HG03565 (cell line): ENCODE measurements around the gene BCL2L13.
"Not testable (repeated sequence)": the region's sequence is repeated elsewhere in the genome, so short reads cannot be mapped to it uniquely, and the experiment has no call there.

Experiments used
- ATAC-seq: cut with Tn5 transposase; IDR thresholded peaks from one replicate; pipeline ENCODE4 v1.9.1; 2021; ENCODE audit warnings: mild to moderate bottlenecking, moderate library complexity; ENCODE audit not compliant: unreplicated experiment

The BCL2L13 gene

DNA sequence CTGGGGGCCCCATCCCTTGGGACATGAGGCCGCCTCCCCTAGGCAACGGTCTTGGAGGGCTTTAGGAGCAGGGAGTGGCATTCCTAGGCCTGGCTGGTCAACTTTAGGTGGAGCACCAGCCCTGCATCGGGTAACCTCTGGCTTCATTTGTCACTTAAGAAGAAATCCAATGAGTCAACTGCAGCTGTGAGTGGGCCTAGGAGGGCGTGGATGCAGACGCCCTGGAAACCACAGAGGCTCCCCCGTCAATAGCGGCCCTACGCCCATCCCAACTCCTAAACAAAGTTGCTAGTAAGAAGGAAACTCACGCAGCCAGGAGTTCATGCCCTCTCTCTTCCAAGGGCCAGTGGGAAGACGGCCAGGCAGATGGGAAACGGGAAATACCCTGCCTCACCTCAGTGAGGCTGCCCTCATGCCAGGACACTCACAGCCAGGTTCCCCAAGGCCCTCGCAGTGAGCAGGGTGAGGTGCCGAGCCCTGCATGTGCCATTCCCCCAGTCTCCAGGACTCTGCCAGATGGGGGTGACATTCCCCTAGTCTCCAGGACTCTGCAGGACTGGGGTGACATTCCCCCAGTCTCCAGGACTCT lies 114.9 kb downstream of the BCL2L13 start:
- ATAC-seq, result no peak

DNA sequence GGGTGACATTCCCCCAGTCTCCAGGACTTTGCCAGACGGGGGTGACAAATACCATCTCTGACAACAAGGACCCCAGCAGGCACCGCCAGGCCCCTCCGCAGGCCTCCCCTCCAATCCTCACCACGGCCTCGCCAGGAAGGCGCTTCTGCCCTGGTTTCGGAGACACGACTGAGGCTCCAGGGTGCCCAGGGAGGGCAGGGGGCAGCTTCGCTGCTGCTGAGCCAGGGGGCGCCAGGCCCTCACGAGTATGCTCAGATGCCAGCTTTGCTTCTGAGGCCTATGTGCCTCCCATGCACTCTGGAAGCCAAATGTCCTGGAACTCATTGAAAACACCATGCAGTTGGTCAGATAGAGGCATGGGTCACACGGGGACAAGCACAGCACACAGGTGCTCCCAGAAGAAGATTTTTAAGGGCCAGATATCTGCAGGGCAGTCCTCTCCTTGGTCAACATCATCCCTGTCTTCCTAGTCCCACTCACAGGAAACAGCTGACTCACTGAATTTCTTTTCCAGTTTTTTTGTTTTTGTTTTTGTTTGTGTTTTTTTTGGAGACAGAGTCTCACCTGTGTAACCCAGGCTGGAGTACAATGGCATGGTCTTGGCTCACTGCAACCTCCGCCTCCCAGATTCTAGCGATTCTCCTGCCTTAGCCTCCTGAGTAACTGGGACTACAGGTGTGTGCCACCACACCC lies 115.8 kb downstream of the BCL2L13 start:
- no peak for ATAC-seq

DNA sequence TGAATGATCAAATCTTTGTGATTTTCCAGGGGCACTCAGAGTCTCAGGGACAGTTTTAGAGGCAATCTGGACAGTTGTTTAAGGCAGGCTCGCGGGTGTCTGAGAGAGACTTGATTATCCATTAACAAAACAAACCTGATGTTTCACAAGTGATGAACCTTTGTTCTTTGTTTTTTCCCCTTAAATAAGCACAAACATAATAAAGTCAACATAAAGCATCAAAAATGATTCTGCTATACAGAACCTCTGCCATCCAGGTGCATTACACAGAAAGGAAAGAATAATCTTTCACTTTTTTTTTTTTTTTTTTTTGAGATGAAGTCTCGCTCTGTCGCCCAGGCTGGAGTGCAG lies 122.6 kb downstream of the BCL2L13 start:
- no peak for ATAC-seq

GRCh38 chr22:17763442-17763841 lies 124.9 kb downstream of the BCL2L13 start:
- not testable (repeated sequence) for ATAC-seq

DNA sequence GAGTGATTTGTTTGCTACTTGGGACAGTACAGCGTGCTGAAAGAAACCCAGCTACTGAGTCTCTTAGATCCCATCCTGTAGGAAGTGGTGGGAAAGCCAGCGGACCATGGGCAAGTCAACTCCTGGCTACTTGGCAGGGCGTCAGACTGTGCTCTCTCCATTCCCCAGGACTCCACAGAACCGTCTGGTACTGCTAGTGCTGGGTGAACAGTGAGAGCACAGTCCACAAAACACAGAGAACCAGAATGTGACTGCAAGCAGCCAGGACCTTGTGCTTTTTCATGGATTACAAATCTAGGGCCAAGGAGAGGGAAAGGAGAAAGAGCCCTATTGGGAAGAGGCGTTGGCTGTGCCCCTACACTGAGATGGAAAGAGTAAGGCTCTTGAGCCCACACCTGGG lies 125.5 kb downstream of the BCL2L13 start:
- ATAC-seq, result no peak

GRCh38 chr22:17764852-17765251 lies 126.3 kb downstream of the BCL2L13 start:
- ATAC-seq, result not testable (repeated sequence)

DNA sequence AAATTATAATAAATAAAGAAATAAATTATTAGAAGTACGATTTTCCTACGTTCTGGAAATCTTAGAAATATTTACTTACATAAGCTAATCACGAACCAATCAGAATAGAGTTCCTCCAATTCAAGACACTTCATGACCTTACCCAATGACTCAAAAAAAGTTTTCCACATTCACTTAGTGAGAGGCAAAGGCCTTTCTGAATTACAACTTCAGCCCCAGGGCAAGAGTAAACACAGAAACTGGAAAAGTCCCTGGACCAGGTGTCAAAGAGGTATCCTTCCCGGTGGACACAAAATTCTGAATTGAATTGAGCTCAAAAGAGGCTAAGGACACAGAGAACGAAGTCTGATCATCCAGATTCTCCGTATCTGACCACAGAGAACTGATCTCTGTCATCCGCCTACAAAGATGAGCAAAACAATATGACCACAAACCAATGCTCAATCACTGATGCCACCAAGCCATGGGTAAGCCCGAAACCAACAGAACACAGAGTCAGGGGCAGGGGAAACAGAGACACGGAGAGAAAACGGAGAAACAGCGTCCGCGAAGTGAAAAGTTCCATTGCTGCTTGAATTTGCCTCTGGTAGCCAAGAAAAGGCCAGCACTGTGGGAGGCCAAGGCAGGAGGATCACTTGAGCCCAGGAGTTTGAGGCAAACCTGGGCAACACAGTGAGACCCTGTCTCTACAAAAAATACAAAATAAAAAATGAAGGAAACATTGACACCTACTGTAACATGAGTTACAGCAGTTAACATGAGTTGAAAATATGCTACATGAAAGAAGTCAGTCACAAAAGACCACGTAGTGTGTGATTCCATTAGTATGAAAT lies 128.9 kb downstream of the BCL2L13 start:
- no peak for ATAC-seq

- no peak for ATAC-seq
These were observed 130.6 kb downstream of the BCL2L13 start for GRCh38 chr22:17769013-17769715.

DNA sequence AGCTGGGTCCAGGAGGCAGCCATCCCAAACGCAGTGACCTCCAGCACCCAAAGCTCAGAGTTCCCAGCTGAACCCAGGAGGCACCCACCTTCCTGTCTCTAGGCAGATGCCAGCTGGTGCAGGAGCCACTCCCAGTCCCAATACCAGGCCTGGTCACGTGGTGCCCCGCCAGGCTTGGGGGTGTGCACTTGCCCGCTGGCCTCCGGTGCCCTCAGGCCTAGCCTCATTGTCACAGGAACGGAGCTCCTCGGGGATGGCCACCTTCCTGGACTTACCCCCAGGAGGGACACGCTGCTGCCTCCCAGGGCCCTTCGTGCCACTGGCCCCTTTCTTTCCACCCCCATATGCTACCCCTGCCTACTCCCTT lies 131.1 kb downstream of the BCL2L13 start:
- ATAC-seq, result no peak

DNA sequence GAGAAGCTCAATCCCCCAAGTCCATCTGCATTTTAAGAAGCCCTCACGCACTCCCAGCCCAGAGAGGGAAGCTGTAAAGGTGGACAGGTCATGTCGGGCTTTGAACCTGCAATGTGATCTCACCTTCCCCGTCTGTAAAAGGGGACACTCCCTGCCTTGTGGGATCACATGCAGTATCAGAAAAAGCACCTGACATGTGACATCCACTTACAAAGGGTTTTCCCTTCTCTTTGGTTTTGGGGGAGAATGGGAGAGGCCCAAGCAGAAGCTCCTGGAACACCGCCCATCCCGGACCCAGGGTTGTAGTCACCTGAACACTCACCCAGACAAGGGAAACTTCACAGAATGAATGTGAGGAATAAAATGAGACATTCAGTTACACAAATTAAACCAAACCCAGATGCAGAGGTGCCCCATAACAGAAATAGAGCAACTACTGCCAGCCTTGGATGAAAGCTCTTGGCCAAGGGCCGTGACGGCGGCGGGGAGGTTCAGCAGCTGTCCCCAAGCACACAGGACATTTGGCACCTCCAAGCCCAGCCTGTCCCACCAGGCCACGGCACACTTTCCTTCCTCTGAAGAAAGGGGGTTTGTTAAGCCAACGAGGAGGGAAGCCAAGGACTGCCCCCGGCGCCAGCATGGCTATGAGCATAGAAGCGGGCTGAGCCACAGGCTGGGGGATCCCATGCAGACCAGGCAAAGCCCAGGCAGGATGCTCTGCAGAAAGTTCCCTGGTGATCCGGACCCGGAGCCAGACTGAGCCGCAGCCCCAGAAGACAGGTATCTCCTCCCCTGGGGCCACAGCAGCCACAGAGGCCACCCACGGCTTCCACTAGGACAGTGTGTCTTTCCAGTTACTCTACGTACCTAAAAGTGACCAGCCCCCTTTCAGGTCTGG lies 131.9 kb downstream of the BCL2L13 start:
- no peak for ATAC-seq

DNA sequence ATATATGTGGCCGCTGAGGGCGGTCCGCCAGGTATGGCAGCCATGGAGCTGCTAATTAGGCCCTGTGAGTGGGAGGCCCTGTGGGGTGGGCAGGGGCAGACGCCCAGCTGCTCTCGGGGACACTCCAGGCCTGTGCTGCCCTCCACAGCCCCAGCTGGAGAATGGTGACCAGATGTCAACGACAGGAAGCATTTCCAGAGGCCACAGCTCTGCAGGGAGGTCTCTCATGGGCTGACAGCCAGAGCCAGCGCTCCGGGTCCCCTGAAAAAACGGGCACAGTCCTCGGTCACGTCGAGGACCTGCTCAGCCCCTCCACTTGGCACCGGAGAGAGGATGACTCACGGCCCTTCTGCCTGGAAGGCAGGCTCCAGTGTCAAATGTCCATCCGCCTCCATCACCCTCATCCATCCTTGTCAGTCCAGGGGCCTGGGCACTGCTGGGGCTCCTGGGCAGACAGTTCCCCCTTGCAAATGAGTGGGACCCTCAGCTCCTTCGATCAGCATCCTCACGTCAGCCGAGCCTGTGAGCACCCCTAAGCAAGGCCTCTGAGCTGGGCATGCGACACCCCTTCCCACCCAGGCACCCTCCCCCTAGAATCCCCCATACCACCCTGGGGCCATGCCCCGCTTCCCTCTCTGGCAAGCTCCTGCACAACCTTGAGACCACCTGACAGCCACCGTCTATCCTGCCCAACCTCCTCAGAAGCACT lies 133.8 kb downstream of the BCL2L13 start:
- no peak for ATAC-seq

- no peak for ATAC-seq
These were observed 134.5 kb downstream of the BCL2L13 start for GRCh38 chr22:17772958-17773605.

DNA sequence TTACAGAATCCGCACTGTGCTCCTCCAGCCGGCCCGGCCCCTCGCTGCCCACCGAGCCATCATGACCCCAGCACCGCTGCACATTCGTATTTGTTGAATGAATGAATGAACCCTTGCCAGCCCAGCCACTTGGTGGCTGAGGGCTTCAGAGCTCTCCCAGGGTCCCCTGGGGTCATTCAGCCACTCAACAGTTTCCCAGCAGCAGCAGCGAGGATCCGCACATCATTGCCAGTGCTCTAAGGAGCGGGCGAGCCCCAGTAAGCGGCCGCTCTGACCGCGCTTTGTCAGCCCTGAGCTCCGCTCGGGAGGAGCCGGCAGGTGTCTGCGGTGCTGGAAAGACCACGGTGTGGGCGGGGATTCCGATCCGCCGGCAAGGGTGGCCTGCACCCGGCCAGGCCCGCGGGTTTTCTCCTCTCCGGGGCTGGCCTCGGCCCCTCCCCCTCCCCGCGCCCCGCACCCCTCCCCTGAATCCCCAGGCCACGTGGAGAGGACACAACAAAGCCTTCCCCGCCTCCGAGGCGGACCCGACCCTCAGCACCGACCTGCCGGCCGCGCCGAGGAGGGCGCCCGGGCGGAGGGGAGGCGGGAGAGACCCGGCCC lies 135.1 kb downstream of the BCL2L13 start:
- ATAC-seq, result no peak

DNA sequence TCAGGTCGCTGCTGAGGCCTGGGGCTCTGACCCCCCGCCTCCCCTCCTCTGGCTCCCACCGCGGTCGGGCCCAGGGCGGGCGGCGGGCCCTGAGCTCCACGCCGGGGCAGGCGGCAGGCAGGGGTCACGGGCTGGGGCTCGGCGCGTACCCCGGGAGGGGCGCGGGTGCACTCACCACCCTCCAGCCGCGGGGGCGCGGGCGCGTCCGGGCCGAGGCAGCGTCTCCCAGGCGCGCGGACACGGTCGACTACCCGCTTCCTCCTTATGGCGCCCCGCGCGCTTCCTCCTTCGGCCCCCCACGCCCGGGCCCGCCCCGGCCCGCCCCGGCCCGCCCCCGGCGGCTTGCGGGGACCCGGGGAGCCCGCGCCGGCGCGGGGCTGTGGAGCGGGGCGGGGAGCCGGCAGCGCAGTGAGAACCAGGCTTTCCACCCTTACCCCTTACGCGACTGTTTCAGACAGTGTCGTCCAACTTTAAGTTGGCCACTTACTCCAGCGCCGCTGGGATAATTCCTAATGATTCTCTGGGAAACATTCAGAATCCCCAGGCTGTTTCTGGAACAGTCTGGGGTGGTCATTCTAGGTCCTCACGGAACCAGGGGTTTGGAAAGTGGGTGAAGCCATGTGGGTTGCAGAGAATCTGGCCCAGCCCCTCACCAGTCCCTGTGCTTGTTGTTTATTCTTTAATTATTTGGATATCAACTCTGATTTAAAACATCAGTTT lies 135.8 kb downstream of the BCL2L13 start, which contains the start of gene BID:
Gene BID, minus strand, starts transcription at position 264 of the 720 bp plus-strand sequence. CDS start 24,353 bp downstream, outside the sequence.
- ATAC-seq, result no peak

- ATAC-seq, result no peak
These were observed 136.5 kb downstream of the BCL2L13 start for GRCh38 chr22:17774926-17775685.

- no peak for ATAC-seq
These were observed 137.4 kb downstream of the BCL2L13 start for GRCh38 chr22:17775781-17776465.
